Astrocyte (in vitro differentiated cells and primary cell): ENCODE results near the gene PCDHGC3. TPM values are rescaled to one million over a fixed set of nuclear protein-coding genes. Genes with fewer than 3 reads are reported as not detected.

ENCODE experiments used
- DNase-seq: peaks from one replicate; pipeline ENCODE4 v3.0.0-alpha.2; 2010; ENCODE audit warnings: low read depth
- FAIRE-seq: peaks from 2 replicates; lab custom pipeline; 2011; peaks lifted over from hg19 to GRCh38; lab: Jason Lieb, UNC
- H2AFZ ChIP-seq: 2 replicates; pipeline ENCODE4 v1.6.0; 2012; ENCODE audit warnings: low read depth, low read length, inconsistent platforms
- H3K27ac ChIP-seq: 2 replicates; pipeline ENCODE4 v1.5.1; 2011; ENCODE audit warnings: low read depth, low read length, inconsistent platforms
- H3K27me3 ChIP-seq: 2 replicates; pipeline ENCODE4 v1.6.0; 2011; ENCODE audit warnings: low read length, inconsistent platforms; ENCODE audit not compliant: insufficient read depth
- H3K36me3 ChIP-seq: 2 replicates; pipeline ENCODE4 v1.5.1; 2011; ENCODE audit warnings: low read length, inconsistent platforms; ENCODE audit not compliant: insufficient read depth
- H3K4me1 ChIP-seq: 2 replicates; pipeline ENCODE4 v1.5.1; 2011; ENCODE audit warnings: low read length, inconsistent platforms; ENCODE audit not compliant: insufficient read depth
- H3K4me2 ChIP-seq: 2 replicates; pipeline ENCODE4 v1.6.0; 2012; ENCODE audit warnings: low read length, inconsistent platforms
- H3K4me3 ChIP-seq: 2 replicates; pipeline ENCODE4 v1.5.1; 2011; ENCODE audit warnings: low read depth, mild to moderate bottlenecking, low read length, inconsistent platforms; ENCODE audit not compliant: insufficient read depth
- H3K79me2 ChIP-seq: 2 replicates; pipeline ENCODE4 v1.6.0; 2012; ENCODE audit warnings: mild to moderate bottlenecking, low read length, inconsistent platforms; ENCODE audit not compliant: insufficient read depth
- H3K9ac ChIP-seq: 2 replicates; pipeline ENCODE4 v1.6.0; 2012; ENCODE audit warnings: mild to moderate bottlenecking, low read length, inconsistent platforms
- H3K9me3 ChIP-seq: 2 replicates; pipeline ENCODE4 v1.5.1; 2012; ENCODE audit warnings: low read depth, mild to moderate bottlenecking, low read length, inconsistent platforms; ENCODE audit not compliant: insufficient read depth
- H4K20me1 ChIP-seq: 2 replicates; pipeline ENCODE4 v1.6.0; 2012; ENCODE audit warnings: low read length, inconsistent platforms; ENCODE audit not compliant: insufficient read depth
- H3K27ac Mint-ChIP-seq: one replicate; pipeline ENCODE4 v1.8.0; 2021; ENCODE audit warnings: mild to moderate bottlenecking, mixed read lengths; ENCODE audit not compliant: unreplicated experiment
- H3K27me3 Mint-ChIP-seq: one replicate; pipeline ENCODE4 v1.8.0; 2021; ENCODE audit warnings: low read depth, mixed read lengths; ENCODE audit not compliant: unreplicated experiment
- H3K36me3 Mint-ChIP-seq: one replicate; pipeline ENCODE4 v1.8.0; 2021; ENCODE audit warnings: low read depth, mixed read lengths; ENCODE audit not compliant: unreplicated experiment
- H3K4me1 Mint-ChIP-seq: one replicate; pipeline ENCODE4 v1.8.0; 2021; ENCODE audit warnings: low read depth, mixed read lengths; ENCODE audit not compliant: unreplicated experiment
- H3K4me3 Mint-ChIP-seq: one replicate; pipeline ENCODE4 v1.8.0; 2021; ENCODE audit warnings: mild to moderate bottlenecking, moderate library complexity, mixed read lengths; ENCODE audit not compliant: unreplicated experiment
- H3K9me3 Mint-ChIP-seq: one replicate; pipeline ENCODE4 v1.8.0; 2021; ENCODE audit warnings: mild to moderate bottlenecking, mixed read lengths; ENCODE audit not compliant: unreplicated experiment
- CTCF ChIP-seq: IDR thresholded peaks from 2 replicates; pipeline ENCODE4 v1.5.1; 2011; ENCODE audit warnings: low read depth, mild to moderate bottlenecking, inconsistent platforms, low read length, moderate library complexity; ENCODE audit not compliant: insufficient read depth
- EZH2 ChIP-seq: IDR thresholded peaks from 2 replicates; pipeline ENCODE4 v1.6.1; 2012; ENCODE audit warnings: mild to moderate bottlenecking, low read length, inconsistent platforms; ENCODE audit not compliant: insufficient read depth
- total RNA-seq: library from RNA; stranded (reverse); gene quantifications from 2 replicates; pipeline ENCODE4 v1.2.1, GENCODE V29; 2021

PCDHGC3 gene
- total RNA-seq, 1 donor from 2014 or later = 84.7 TPM

DNA sequence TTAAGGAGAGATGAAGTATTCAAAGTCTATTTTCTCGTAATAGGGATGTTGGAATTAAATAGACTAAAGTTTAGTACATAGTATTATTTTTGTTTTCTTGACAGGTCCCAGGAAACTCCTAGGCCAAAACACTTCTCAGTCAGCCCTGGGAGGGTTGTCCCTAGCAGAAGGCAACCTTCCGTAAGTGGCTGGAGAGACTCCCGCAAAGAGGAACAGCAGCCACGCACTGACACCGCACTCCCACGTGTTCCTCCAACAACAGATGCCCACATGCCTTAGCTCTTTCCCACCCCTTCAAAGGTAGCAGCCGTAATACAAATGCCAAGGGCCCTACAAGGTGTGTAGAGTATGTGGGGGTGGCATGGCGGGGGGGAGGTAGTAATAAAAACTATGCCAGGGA lies 41.5 kb downstream of the PCDHGC3 start:
- Mint-ChIP-seq H3K9me3 (peaks cover 1% of the 10 kb centered on the region), H3K4me1 (peaks cover 77% of the 10 kb centered on the region), H3K27ac (no peak overlapping the region), H3K4me3 (no peak overlapping the region), H3K36me3 (peaks cover 24% of the 10 kb centered on the region), H3K27me3 (no peaks in the 10 kb centered on the region)
- H3K36me3 ChIP-seq = peaks cover 10% of the 10 kb centered on the region
- H4K20me1 ChIP-seq = no peaks in the 10 kb centered on the region
- TF ChIP-seq EZH2 = no peak
- TF ChIP-seq CTCF = no peak
- no peaks in the 10 kb centered on the region for H3K27me3 ChIP-seq
- no peaks in the 10 kb centered on the region for H3K9me3 ChIP-seq
- no peak overlapping the region for H3K4me3 ChIP-seq
- no peak overlapping the region for H3K9ac ChIP-seq
- FAIRE-seq (no peak), DNase-seq (no peak)
- peaks cover 50% of the 10 kb centered on the region for H3K4me1 ChIP-seq
- H3K27ac ChIP-seq = no peak overlapping the region
- peaks cover 3% of the 10 kb centered on the region for H3K79me2 ChIP-seq
- no peak overlapping the region for H3K4me2 ChIP-seq
- H2AFZ ChIP-seq = no peak overlapping the region

DNA sequence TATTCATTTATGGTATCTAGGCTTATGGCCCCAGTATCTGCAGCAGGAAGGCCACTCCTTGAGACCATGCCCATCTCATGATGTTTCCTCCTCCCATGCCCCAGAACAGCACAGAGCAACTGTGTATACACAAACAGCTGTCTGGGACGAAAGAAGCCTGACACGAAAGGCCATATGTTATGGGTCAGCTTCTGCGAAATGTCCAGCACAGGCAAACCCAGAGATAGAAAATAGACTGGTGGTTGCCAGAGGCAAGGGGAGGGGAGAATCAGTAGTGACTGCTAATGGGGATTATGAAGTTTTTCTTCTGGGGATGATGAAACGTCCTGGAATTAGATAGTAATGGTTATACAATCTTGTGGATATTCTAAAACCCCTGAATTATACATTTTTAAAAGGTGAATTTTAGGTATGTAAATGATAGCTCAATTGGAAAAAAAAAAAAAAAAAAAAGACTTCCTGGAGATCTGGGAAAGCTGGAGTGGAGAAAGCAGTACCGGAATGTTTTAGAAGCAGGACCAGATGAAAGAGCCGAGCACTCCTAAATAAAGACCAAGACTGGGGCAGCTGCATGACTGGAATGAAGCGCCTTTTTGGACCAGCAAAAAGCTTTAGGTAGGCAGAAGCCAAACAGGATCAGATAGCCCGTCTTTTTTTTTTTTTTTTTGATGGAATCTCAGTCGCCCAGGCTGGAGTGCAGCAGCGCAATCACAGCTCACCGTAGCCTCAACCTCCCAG lies 42.3 kb downstream of the PCDHGC3 start:
- Histone ChIP-seq H3K4me2 (no peak overlapping the region), H3K79me2 (peaks cover 5% of the 10 kb centered on the region), H2AFZ (no peak overlapping the region), H3K4me3 (no peak overlapping the region), H3K4me1 (peaks cover 50% of the 10 kb centered on the region), H3K9ac (no peak overlapping the region), H3K9me3 (no peaks in the 10 kb centered on the region), H3K36me3 (peaks cover 10% of the 10 kb centered on the region), H3K27me3 (no peaks in the 10 kb centered on the region), H3K27ac (no peak overlapping the region), H4K20me1 (no peaks in the 10 kb centered on the region)
- Mint-ChIP-seq H3K27me3 (no peaks in the 10 kb centered on the region), H3K9me3 (no peaks in the 10 kb centered on the region), H3K27ac (peak overlapping the region; percentile 55), H3K36me3 (peaks cover 24% of the 10 kb centered on the region), H3K4me1 (peaks cover 74% of the 10 kb centered on the region), H3K4me3 (no peak overlapping the region)
- DNase-seq (no peak), FAIRE-seq (no peak)
- TF ChIP-seq CTCF = no peak
- no peak for TF ChIP-seq EZH2

GRCh38 chr5:141518618-141519015 lies 42.9 kb downstream of the PCDHGC3 start:
- Histone ChIP-seq H4K20me1 (no peaks in the 10 kb centered on the region), H3K36me3 (peaks cover 10% of the 10 kb centered on the region), H2AFZ (no peak overlapping the region), H3K9ac (no peak overlapping the region), H3K4me1 (peaks cover 44% of the 10 kb centered on the region), H3K27ac (no peak overlapping the region), H3K79me2 (peaks cover 8% of the 10 kb centered on the region), H3K4me2 (no peak overlapping the region), H3K4me3 (no peak overlapping the region), H3K9me3 (no peaks in the 10 kb centered on the region), H3K27me3 (no peaks in the 10 kb centered on the region)
- Mint-ChIP-seq H3K27ac (peak overlapping the region; percentile 53), H3K36me3 (peaks cover 24% of the 10 kb centered on the region), H3K4me1 (peaks cover 73% of the 10 kb centered on the region), H3K27me3 (no peaks in the 10 kb centered on the region), H3K9me3 (no peaks in the 10 kb centered on the region), H3K4me3 (no peak overlapping the region)
- FAIRE-seq (no peak), DNase-seq (no peak)
- TF ChIP-seq EZH2 = no peak
- TF ChIP-seq CTCF = no peak
